ENCODE measurements around the gene PRPF6. TPM values are rescaled to one million over a fixed set of nuclear protein-coding genes. Genes with fewer than 3 reads are reported as not detected.

The PRPF6 gene
- total and polyA plus RNA-seq, 2 of the 13 experiments (the other 11 are each of a cell fraction or from before 2014, with no cell fraction given) = 63.7 to 101 TPM

DNA sequence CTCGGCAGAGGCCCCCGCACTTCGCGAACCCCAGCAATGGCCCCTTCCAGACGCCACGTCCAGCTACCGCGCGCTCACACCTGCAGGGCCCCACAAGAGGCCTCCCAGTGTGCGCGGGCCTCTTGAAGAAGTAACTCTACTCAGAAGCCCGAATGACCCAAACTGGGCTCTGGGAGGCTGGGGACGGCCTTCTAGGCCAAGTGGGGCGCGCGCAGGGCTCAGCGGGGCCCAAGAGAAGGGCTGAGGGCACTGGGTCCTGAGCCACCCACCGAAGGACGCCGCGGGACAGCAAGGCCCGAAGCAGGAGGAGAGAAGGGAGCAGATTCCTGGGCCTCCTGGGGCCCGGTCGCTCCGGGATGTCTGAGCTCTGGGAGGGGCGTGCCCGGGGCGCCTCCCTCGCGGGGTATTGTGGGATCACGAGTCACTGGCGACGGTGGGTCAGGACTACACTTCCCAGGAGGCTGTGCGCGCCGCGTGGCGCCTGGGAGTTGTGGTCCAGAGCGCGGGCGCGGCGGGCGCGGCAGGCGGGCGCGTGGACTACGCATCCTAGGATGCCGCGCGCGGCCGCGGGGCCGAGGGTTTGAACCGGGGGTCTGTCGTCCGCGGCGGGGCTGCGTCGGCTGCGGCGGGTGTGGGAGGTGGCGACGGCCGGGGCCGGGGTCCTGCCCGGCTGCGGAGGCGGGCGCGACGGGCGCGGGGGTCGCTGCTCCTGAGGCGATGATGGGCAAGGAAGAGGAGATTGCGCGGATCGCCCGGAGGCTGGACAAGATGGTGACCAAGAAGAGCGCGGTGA, 81.9 kb downstream of the PRPF6 start, which contains the start of gene TCEA2 (continued):
- TF ChIP-seq, protein P1, sequence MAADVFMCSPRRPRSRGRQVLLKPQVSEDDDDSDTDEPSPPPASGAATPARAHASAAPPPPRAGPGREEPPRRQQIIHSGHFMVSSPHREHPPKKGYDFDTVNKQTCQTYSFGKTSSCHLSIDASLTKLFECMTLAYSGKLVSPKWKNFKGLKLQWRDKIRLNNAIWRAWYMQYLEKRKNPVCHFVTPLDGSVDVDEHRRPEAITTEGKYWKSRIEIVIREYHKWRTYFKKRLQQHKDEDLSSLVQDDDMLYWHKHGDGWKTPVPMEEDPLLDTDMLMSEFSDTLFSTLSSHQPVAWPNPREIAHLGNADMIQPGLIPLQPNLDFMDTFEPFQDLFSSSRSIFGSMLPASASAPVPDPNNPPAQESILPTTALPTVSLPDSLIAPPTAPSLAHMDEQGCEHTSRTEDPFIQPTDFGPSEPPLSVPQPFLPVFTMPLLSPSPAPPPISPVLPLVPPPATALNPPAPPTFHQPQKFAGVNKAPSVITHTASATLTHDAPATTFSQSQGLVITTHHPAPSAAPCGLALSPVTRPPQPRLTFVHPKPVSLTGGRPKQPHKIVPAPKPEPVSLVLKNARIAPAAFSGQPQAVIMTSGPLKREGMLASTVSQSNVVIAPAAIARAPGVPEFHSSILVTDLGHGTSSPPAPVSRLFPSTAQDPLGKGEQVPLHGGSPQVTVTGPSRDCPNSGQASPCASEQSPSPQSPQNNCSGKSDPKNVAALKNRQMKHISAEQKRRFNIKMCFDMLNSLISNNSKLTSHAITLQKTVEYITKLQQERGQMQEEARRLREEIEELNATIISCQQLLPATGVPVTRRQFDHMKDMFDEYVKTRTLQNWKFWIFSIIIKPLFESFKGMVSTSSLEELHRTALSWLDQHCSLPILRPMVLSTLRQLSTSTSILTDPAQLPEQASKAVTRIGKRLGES (CRISPR knock-in tag; IDR thresholded peaks at IDR 0.05; ENCODE audit: borderline replicate concordance) = no peak
- TF ChIP-seq, protein P2, sequence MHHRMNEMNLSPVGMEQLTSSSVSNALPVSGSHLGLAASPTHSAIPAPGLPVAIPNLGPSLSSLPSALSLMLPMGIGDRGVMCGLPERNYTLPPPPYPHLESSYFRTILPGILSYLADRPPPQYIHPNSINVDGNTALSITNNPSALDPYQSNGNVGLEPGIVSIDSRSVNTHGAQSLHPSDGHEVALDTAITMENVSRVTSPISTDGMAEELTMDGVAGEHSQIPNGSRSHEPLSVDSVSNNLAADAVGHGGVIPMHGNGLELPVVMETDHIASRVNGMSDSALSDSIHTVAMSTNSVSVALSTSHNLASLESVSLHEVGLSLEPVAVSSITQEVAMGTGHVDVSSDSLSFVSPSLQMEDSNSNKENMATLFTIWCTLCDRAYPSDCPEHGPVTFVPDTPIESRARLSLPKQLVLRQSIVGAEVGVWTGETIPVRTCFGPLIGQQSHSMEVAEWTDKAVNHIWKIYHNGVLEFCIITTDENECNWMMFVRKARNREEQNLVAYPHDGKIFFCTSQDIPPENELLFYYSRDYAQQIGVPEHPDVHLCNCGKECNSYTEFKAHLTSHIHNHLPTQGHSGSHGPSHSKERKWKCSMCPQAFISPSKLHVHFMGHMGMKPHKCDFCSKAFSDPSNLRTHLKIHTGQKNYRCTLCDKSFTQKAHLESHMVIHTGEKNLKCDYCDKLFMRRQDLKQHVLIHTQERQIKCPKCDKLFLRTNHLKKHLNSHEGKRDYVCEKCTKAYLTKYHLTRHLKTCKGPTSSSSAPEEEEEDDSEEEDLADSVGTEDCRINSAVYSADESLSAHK (CRISPR knock-in tag; IDR thresholded peaks at IDR 0.05; ENCODE audit: borderline replicate concordance) = no peak
- TF ChIP-seq YEATS2 (CRISPR knock-in tag; IDR thresholded peaks at IDR 0.05; ENCODE audit: borderline replicate concordance) (peak; percentile 80; the same call in 1 of the 2 replicates), ATAD3A (CRISPR knock-in tag; IDR thresholded peaks at IDR 0.05) (peak; percentile 88; the same call in 1 of the 2 replicates), HOXA5 (CRISPR knock-in tag; IDR thresholded peaks at IDR 0.05) (peak; percentile 88; the same call in 1 of the 2 replicates), PITX1 (CRISPR knock-in tag; IDR thresholded peaks at IDR 0.05) (peak; percentile 78), CBFB (CRISPR knock-in tag; IDR thresholded peaks at IDR 0.05) (peak; percentile 91), KAT7 (CRISPR knock-in tag; IDR thresholded peaks at IDR 0.05; ENCODE audit: borderline replicate concordance) (peak; percentile 64), MEF2D (CRISPR knock-in tag; IDR thresholded peaks at IDR 0.05) (peak; percentile 82), ESRRA (CRISPR knock-in tag; IDR thresholded peaks at IDR 0.05; ENCODE audit: low read depth) (no peak)
- TF ChIP-seq, protein P3, sequence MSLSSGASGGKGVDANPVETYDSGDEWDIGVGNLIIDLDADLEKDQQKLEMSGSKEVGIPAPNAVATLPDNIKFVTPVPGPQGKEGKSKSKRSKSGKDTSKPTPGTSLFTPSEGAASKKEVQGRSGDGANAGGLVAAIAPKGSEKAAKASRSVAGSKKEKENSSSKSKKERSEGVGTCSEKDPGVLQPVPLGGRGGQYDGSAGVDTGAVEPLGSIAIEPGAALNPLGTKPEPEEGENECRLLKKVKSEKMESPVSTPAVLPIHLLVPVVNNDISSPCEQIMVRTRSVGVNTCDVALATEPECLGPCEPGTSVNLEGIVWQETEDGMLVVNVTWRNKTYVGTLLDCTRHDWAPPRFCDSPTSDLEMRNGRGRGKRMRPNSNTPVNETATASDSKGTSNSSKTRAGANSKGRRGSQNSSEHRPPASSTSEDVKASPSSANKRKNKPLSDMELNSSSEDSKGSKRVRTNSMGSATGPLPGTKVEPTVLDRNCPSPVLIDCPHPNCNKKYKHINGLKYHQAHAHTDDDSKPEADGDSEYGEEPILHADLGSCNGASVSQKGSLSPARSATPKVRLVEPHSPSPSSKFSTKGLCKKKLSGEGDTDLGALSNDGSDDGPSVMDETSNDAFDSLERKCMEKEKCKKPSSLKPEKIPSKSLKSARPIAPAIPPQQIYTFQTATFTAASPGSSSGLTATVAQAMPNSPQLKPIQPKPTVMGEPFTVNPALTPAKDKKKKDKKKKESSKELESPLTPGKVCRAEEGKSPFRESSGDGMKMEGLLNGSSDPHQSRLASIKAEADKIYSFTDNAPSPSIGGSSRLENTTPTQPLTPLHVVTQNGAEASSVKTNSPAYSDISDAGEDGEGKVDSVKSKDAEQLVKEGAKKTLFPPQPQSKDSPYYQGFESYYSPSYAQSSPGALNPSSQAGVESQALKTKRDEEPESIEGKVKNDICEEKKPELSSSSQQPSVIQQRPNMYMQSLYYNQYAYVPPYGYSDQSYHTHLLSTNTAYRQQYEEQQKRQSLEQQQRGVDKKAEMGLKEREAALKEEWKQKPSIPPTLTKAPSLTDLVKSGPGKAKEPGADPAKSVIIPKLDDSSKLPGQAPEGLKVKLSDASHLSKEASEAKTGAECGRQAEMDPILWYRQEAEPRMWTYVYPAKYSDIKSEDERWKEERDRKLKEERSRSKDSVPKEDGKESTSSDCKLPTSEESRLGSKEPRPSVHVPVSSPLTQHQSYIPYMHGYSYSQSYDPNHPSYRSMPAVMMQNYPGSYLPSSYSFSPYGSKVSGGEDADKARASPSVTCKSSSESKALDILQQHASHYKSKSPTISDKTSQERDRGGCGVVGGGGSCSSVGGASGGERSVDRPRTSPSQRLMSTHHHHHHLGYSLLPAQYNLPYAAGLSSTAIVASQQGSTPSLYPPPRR (CRISPR knock-in tag; IDR thresholded peaks at IDR 0.05; ENCODE audit: borderline replicate concordance) = no peak; the same call in none of the 2 replicates
- TF ChIP-seq, protein P4, sequence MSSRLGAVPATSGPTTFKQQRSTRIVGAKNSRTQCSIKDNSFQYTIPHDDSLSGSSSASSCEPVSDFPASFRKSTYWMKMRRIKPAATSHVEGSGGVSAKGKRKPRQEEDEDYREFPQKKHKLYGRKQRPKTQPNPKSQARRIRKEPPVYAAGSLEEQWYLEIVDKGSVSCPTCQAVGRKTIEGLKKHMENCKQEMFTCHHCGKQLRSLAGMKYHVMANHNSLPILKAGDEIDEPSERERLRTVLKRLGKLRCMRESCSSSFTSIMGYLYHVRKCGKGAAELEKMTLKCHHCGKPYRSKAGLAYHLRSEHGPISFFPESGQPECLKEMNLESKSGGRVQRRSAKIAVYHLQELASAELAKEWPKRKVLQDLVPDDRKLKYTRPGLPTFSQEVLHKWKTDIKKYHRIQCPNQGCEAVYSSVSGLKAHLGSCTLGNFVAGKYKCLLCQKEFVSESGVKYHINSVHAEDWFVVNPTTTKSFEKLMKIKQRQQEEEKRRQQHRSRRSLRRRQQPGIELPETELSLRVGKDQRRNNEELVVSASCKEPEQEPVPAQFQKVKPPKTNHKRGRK (CRISPR knock-in tag; IDR thresholded peaks at IDR 0.05) = no peak
- TF ChIP-seq, protein P5, sequence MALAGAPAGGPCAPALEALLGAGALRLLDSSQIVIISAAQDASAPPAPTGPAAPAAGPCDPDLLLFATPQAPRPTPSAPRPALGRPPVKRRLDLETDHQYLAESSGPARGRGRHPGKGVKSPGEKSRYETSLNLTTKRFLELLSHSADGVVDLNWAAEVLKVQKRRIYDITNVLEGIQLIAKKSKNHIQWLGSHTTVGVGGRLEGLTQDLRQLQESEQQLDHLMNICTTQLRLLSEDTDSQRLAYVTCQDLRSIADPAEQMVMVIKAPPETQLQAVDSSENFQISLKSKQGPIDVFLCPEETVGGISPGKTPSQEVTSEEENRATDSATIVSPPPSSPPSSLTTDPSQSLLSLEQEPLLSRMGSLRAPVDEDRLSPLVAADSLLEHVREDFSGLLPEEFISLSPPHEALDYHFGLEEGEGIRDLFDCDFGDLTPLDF (CRISPR knock-in tag; IDR thresholded peaks at IDR 0.05) = peak; percentile 69; the same call in 1 of the 2 replicates

All from HepG2 (cell line).